ENCODE measurements around the gene SLC25A13.
"Not testable (repeated sequence)": the region's sequence is repeated elsewhere in the genome, so short reads cannot be mapped to it uniquely, and the experiment has no call there.

SLC25A13 gene

DNA sequence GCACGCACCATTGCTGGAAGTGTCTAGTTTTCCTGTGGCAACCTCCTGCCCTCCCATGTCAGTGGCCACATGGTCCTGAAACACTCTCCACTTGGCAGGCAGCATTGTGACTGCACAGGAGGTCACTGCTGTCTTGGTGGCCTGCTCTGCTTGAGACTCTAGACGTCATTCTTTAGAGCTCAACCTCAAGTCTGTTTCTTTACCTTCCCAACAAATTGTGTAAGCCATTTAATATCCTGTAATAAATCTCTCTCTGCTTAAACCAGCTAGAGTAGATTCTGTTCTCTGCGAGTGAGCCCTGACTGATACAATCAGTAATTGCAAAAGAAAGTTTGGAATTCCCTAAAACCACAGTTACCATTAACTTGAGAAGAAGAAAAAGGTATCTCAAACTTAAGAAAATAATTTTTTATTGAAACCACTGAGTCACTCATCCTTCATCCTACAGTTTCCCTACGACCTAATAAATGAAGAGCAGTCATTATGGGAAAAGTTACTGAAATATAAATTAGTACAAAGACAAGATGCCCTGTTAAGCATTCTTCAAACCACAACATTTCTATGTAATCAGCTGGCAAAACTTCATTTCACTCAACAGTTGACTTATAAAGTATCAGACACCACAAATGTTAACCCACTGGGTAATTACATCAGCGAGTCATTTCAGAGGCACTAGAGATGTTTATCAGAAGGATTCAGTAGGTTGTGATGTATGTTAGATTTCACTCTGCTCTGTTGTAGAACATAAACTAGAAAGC, 18.0 kb downstream of the SLC25A13 start:
- no peak for DNase-seq
- in situ Hi-C loops (cut with MboI; ENCODE audit: low pct_unique_long_range_greater_than_20kb, low sequenced_read_pairs) = no loop called here

- DNase-seq = no peak
- in situ Hi-C loops (cut with MboI; ENCODE audit: low pct_unique_long_range_greater_than_20kb, low sequenced_read_pairs) = no loop called here
Measured at GRCh38 chr7:96303105-96303685, 18.7 kb downstream of the SLC25A13 start.

- in situ Hi-C loops (cut with MboI; ENCODE audit: low pct_unique_long_range_greater_than_20kb, low sequenced_read_pairs) = no loop called here
- no peak for DNase-seq
Measured at GRCh38 chr7:96300986-96301385, 20.9 kb downstream of the SLC25A13 start.

- in situ Hi-C loops (cut with MboI; ENCODE audit: low pct_unique_long_range_greater_than_20kb, low sequenced_read_pairs) = no loop called here
- DNase-seq = no peak
Measured at GRCh38 chr7:96300502-96300901, 21.4 kb downstream of the SLC25A13 start.

- DNase-seq = no peak
- in situ Hi-C loops (cut with MboI; ENCODE audit: low pct_unique_long_range_greater_than_20kb, low sequenced_read_pairs) = no loop called here
Measured at GRCh38 chr7:96299496-96299895, 22.4 kb downstream of the SLC25A13 start.

- in situ Hi-C loops (cut with MboI; ENCODE audit: low pct_unique_long_range_greater_than_20kb, low sequenced_read_pairs) = no loop called here
- no peak for DNase-seq
Measured at GRCh38 chr7:96297876-96298275, 24.0 kb downstream of the SLC25A13 start.

GRCh38 chr7:96297446-96297845, 24.5 kb downstream of the SLC25A13 start:
- in situ Hi-C loops (cut with MboI; ENCODE audit: low pct_unique_long_range_greater_than_20kb, low sequenced_read_pairs); DNase-seq: not testable (repeated sequence)

DNA sequence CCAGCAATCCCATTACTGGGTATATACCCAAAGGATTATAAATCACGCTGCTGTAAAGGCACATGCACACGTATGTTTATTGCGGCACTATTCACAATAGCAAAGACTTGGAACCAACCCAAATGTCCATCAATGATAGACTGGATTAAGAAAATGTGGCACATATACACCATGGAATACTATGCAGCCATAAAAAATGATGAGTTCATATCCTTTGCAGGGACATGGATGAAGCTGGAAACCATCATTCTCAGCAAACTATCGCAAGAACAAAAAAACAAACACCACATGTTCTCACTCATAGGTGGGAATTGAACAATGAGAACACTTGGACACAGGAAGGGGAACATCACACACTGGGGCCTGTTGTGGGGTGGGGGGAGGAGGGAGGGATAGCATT, 28.0 kb downstream of the SLC25A13 start:
- in situ Hi-C loops (cut with MboI; ENCODE audit: low pct_unique_long_range_greater_than_20kb, low sequenced_read_pairs); DNase-seq: not testable (repeated sequence)

- in situ Hi-C loops (cut with MboI; ENCODE audit: low pct_unique_long_range_greater_than_20kb, low sequenced_read_pairs) = no loop called here
Measured at GRCh38 chr7:96287559-96287958, 34.3 kb downstream of the SLC25A13 start.

GRCh38 chr7:96287132-96287531, 34.8 kb downstream of the SLC25A13 start:
- in situ Hi-C loops (cut with MboI; ENCODE audit: low pct_unique_long_range_greater_than_20kb, low sequenced_read_pairs) = no loop called here
- peak; percentile 51 for DNase-seq

More at GRCh38 chr7:96287559-96287958, 34.3 kb downstream of the SLC25A13 start:
- no peak for DNase-seq

- in situ Hi-C loops (cut with MboI; ENCODE audit: low pct_unique_long_range_greater_than_20kb, low sequenced_read_pairs) = no loop called here
- peak; percentile 59 for DNase-seq
Measured at GRCh38 chr7:96285579-96285978, 36.3 kb downstream of the SLC25A13 start.

DNA sequence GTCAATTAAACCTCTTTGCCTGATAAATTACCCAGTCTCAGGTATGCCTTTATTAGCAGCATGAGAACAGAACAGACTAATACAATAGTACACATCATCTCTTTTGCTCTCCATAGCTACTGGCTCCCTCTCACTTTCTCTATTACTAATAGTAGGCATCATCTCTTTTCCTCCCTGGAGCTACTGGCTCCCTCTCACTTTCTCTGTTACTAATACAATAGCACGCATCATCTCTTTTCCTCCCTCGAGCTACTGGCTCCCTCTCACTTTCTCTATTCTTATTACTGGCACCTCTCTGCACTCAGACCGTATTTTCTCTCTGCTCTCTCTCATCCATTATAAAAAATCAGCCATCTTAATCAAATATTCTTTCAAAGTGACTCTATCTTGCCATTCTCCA, 37.1 kb downstream of the SLC25A13 start:
- no peak for DNase-seq
- in situ Hi-C loops (cut with MboI; ENCODE audit: low pct_unique_long_range_greater_than_20kb, low sequenced_read_pairs) = no loop called here

DNA sequence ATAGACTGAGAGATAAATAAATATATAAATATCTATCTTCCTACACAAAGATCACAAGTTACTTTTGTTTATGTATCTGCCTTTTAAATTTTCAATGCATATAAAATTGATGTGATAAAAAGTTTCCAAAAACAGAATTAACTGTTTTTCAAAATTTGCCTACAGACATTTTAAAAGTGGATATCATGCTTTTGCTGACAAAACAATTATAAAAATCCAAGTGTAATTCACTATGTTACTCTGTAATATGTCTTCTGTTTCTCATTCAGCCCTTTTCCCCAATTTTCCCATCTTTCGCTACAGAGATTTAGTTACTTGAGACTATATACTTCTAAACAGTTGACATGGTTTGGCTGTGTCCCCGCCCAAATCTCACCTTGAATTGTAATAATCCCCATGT, 37.7 kb downstream of the SLC25A13 start:
- DNase-seq = no peak
- in situ Hi-C loops (cut with MboI; ENCODE audit: low pct_unique_long_range_greater_than_20kb, low sequenced_read_pairs) = no loop called here

DNA sequence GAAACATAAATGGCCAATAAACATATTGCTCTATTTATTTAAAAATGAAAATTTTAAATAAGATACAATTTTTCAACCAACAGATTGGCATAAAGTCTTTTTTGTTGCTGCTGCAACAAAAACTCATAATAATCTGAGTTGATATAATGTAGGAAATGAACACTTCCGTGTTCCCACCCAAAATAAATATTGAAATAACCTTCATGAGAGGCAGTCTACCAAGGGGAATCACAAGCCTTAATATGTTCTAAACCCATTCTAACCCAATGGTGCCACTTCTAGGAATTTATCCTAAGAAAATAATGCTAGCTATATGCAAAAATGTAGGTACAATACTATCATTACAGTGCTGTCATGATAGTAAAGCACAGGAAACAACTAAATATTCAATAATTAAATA, 39.1 kb downstream of the SLC25A13 start:
- in situ Hi-C loops (cut with MboI; ENCODE audit: low pct_unique_long_range_greater_than_20kb, low sequenced_read_pairs) = no loop called here
- DNase-seq = no peak

DNA sequence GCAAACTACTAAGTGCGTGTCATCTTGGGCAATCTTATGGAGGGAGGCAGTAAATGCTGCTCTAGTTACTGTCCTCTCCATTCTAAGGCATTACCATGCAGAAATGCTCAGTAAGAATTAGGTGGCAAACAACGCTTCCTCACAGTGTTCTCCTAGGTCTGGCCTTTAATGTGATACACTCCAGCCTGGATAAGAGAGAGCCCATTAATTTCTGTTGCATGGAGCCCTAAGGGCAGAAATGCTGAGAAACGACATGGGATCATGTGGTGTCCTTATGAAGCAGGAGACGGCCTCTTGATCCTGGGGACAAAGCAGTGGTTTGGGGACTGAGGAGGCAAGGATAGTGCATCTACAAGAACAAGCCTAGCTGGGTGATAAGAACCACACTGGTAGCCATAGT, 44.0 kb downstream of the SLC25A13 start:
- no peak for DNase-seq
- in situ Hi-C loops (cut with MboI; ENCODE audit: low pct_unique_long_range_greater_than_20kb, low sequenced_read_pairs) = no loop called here

DNA sequence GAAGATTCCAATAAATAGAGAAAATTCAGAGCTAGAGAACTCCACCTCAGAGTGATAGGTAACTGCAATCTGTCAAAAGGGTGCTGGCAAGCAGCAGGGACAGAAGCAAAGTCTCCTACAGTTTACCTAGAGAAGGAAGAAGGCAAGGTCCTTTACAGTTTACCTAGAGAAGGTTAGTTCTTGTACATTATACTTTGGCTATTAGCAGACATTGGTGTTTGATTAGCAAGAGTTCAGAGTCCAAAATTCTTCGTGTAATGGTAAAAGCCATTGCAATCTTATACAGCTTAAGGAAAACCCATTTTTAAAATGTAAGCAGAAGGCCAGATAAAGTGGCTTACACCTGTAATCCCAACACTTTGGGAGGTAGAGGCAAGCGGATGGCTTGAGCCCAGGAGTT, 45.9 kb downstream of the SLC25A13 start:
- in situ Hi-C loops (cut with MboI; ENCODE audit: low pct_unique_long_range_greater_than_20kb, low sequenced_read_pairs) = no loop called here
- DNase-seq = no peak

DNA sequence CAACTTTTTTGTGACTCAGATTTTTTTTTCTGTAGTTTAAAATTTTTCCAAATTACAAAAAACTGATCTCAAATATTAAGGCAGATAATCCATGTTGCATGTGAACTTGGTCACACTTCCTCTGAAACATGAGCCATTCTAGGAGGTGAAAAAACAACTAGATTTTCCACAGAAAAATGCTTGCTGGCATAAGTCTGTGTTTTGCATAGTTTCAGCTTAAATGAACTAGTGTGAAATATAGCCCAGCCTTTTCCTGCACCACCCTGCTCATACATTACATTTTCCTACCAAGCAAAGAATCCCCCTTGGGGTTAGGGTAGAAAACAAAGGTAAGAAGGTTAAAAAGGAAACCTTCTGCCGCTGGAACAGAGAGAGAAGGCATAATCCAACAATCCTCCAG, 48.2 kb downstream of the SLC25A13 start:
- in situ Hi-C loops (cut with MboI; ENCODE audit: low pct_unique_long_range_greater_than_20kb, low sequenced_read_pairs) = no loop called here
- DNase-seq = no peak

DNA sequence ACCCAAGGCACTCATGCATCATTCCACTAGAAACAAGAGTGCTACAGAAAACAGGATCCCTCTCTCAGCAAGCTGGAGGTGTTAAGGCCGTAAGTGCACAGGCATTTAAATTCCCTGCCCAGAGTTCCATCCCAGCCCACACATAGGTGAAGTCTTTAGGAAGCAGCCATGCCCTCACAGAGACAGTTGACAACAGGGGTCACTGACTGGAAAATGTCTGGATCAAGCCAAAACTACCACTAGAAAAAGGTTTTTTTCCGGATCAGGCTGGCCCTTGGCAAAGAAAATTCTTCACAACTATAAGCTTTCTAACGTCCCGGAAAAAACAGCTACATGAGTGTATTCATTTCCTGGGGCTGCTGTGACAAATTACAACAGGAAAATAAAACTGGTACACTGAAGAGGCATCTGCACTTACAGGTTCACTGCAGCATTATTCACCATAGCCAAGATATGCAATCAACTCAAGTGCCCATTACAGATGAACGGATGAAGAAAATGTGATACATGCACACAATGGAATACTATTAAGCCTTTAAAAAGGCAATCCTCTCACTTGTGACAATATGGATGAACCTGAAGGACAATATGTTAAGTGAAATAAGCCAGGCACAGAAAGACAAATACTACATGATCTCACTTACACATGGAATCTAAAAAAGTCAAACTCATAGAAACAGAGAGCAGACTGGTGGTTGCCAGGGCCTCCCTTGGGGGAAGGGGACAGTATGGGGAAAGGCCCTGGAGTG, 52.5 kb downstream of the SLC25A13 start:
- no peak for DNase-seq
- in situ Hi-C loops (cut with MboI; ENCODE audit: low pct_unique_long_range_greater_than_20kb, low sequenced_read_pairs) = no loop called here

DNA sequence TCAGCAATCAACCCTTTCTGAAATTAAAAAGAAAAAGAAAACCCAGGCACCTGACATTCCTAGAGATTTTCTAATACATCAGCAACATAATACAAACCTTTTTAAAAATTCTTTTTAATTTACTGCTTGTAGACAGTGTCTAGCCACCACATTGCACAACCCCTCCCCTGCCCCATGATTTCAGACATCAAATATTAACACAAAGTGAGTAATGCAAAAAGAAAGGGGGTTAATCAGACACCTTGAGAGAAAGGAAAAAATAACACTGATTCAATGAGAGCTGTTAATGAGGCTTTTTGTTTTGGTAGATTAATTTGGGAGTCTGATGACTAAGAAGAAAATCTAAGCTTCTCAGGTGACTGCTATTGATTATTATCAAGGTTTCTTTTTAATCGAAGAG, 55.3 kb downstream of the SLC25A13 start:
- in situ Hi-C loops (cut with MboI; ENCODE audit: low pct_unique_long_range_greater_than_20kb, low sequenced_read_pairs) = no loop called here
- no peak for DNase-seq

DNA sequence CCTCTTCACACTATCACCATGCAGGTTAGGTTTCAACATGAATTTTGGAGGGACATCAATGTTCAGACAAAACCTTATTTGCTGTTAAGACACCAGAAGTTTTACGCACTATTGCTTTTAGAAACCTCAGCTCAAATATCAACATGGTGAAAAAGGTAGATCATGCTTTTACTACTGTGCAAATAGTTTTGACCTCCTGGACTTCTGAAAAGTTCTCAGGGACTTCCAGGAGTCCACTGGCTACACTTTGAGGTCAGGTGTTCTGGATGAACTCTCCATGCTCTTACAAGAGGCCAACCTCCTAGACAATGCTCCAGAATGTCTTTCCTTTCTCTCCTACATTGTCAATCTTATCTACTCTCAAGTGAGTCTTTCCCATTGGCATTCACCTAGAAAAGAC, 55.9 kb downstream of the SLC25A13 start:
- no peak for DNase-seq
- in situ Hi-C loops (cut with MboI; ENCODE audit: low pct_unique_long_range_greater_than_20kb, low sequenced_read_pairs) = no loop called here
